RWPE2 (cell line): ENCODE measurements around the gene MRPL43.

Source experiments
- ATAC-seq: fragments of 200-7000 bp; cut with Tn5 transposase; 3 replicates; pipeline ENCODE4 v1.9.1; 2021; ENCODE audit warnings: low read depth
- DNase-seq: peaks from one replicate; pipeline ENCODE4 v3.0.0-alpha.2; 2020; ENCODE audit warnings: low spot score
- H3K27ac ChIP-seq: fragments of 450-650 bp; 2 replicates; pipeline ENCODE4 v1.5.1; 2017; ENCODE audit warnings: mild to moderate bottlenecking; ENCODE audit not compliant: poor library complexity, severe bottlenecking
- H3K27me3 ChIP-seq: fragments of 250-450 bp; sonication (Bioruptor Pico); 2 replicates; pipeline ENCODE4 v1.5.1; 2021; ENCODE audit warnings: mild to moderate bottlenecking, moderate library complexity; ENCODE audit not compliant: insufficient read depth, poor library complexity, severe bottlenecking
- H3K36me3 ChIP-seq: fragments of 250-450 bp; sonication (Bioruptor Pico); 2 replicates; pipeline ENCODE4 v1.5.1; 2020; ENCODE audit warnings: low read depth, mild to moderate bottlenecking, moderate library complexity
- H3K4me1 ChIP-seq: fragments of 250-450 bp; sonication (Bioruptor Pico); 2 replicates; pipeline ENCODE4 v1.5.1; 2021; ENCODE audit warnings: mild to moderate bottlenecking, moderate library complexity; ENCODE audit not compliant: insufficient read depth, poor library complexity, severe bottlenecking
- H3K4me3 ChIP-seq: fragments of 250-450 bp; sonication (Bioruptor Pico); 2 replicates; pipeline ENCODE4 v1.5.1; 2021; ENCODE audit warnings: mild to moderate bottlenecking, moderate library complexity; ENCODE audit not compliant: severe bottlenecking
- H3K9me3 ChIP-seq: fragments of 250-450 bp; sonication (Bioruptor Pico); 2 replicates; pipeline ENCODE4 v1.5.1; 2021; ENCODE audit warnings: mild to moderate bottlenecking, moderate library complexity; ENCODE audit not compliant: severe bottlenecking
- CTCF ChIP-seq: fragments of 450-650 bp; IDR thresholded peaks from one replicate; pipeline ENCODE4 v1.5.1; 2017; ENCODE audit warnings: mild to moderate bottlenecking, moderate library complexity; ENCODE audit not compliant: poor library complexity, severe bottlenecking

MRPL43 gene

GRCh38 chr10:100995181-100995580 is 7.9 kb upstream of the MRPL43 start:
- TF ChIP-seq CTCF = no peak
- H3K4me1 ChIP-seq = no peaks in the 10 kb centered on the region

GRCh38 chr10:100993986-100994708 is 6.8 kb upstream of the MRPL43 start:
- Histone ChIP-seq H3K27me3 (no peaks in the 10 kb centered on the region), H3K4me1 (no peaks in the 10 kb centered on the region), H3K4me3 (no peak overlapping the region), H3K27ac (no peak overlapping the region), H3K9me3 (no peaks in the 10 kb centered on the region), H3K36me3 (peaks cover 44% of the 10 kb centered on the region)
- peak; percentile 79 for TF ChIP-seq CTCF
- DNase-seq (no peak), ATAC-seq (no peak)

More at GRCh38 chr10:100995181-100995580, 7.9 kb upstream of the MRPL43 start:
- peaks cover 34% of the 10 kb centered on the region for H3K36me3 ChIP-seq
- ATAC-seq (no peak), DNase-seq (no peak)
- no peak overlapping the region for H3K4me3 ChIP-seq
- H3K27ac ChIP-seq = no peak overlapping the region
- H3K27me3 ChIP-seq = no peaks in the 10 kb centered on the region
- H3K9me3 ChIP-seq = no peaks in the 10 kb centered on the region

- ATAC-seq (no peak), DNase-seq (no peak)
- H3K27me3 ChIP-seq = no peaks in the 10 kb centered on the region
- H3K4me3 ChIP-seq = no peak overlapping the region
- no peak for TF ChIP-seq CTCF
- no peak overlapping the region for H3K27ac ChIP-seq
- no peaks in the 10 kb centered on the region for H3K9me3 ChIP-seq
- H3K36me3 ChIP-seq = peaks cover 57% of the 10 kb centered on the region
- H3K4me1 ChIP-seq = peaks cover 7% of the 10 kb centered on the region
These were observed 1.8 kb upstream of the MRPL43 start for GRCh38 chr10:100989088-100989487.

GRCh38 chr10:100988166-100988565 is 869 bp upstream of the MRPL43 start:
- no peak for DNase-seq
- Histone ChIP-seq H3K27ac (no peak overlapping the region), H3K27me3 (no peaks in the 10 kb centered on the region), H3K36me3 (peaks cover 47% of the 10 kb centered on the region), H3K4me3 (peak overlapping the region; percentile 97), H3K4me1 (peaks cover 7% of the 10 kb centered on the region), H3K9me3 (no peaks in the 10 kb centered on the region)
- no peak for ATAC-seq
- no peak for TF ChIP-seq CTCF

- H3K36me3 ChIP-seq = peaks cover 46% of the 10 kb centered on the region
- peaks cover 7% of the 10 kb centered on the region for H3K4me1 ChIP-seq
- no peaks in the 10 kb centered on the region for H3K9me3 ChIP-seq
- no peak for TF ChIP-seq CTCF
- peak overlapping the region; percentile 97 for H3K4me3 ChIP-seq
- H3K27ac ChIP-seq = peak overlapping the region; percentile 58
- no peaks in the 10 kb centered on the region for H3K27me3 ChIP-seq
- no peak for DNase-seq
- ATAC-seq = peak; percentile 4; the same call in 1 of the 3 replicates
These were observed 370 bp upstream of the MRPL43 start for GRCh38 chr10:100987685-100988049.
